A549 (cell line): Measurements from ENCODE around the gene MYH6. TPM values are rescaled to one million over a fixed set of nuclear protein-coding genes. Genes with fewer than 3 reads are reported as not detected.

Experiments
- ATAC-seq, 2 experiments: fragments of 200-7000 bp in 1 of 2; fragments of >200 bp in 1 of 2; cut with Nextera tagmentation in 1 of 2; cut with Tn5 transposase in 1 of 2; 3 replicates each; pipeline versions ENCODE4 v1.8.0 to v1.9.1; 2018 to 2020; ENCODE audit warnings: mild to moderate bottlenecking in 1 of 2, moderate library complexity in 1 of 2
- CTCF ChIA-PET: fragments of 300-600 bp; sonication (Branson Sonifier 250); formaldehyde crosslinking; extraction: SDS; loops from one replicate; lab custom pipeline; 2021; ENCODE audit warnings: antibody characterized with exemption, inconsistent platforms; lab: Yijun Ruan, JAX
- POLR2A ChIA-PET: fragments of 350-600 bp; formaldehyde crosslinking; extraction: SDS; loops from one replicate; lab custom pipeline; 2021; ENCODE audit warnings: antibody characterized with exemption, inconsistent platforms; lab: Yijun Ruan, JAX
- DNase-seq, 2 experiments: peaks; one replicate each; pipeline versions ENCODE4 v3.0.0 to v3.0.0-alpha.2; 2011 to 2016; ENCODE audit warnings: low read depth in 1 of 2, low spot score in 1 of 2
- FAIRE-seq: peaks from 2 replicates; lab custom pipeline; 2011; peaks lifted over from hg19 to GRCh38; lab: Jason Lieb, UNC
- H3K27ac ChIP-seq, 2 experiments: fragments of >200 bp; sonication (Bioruptor Twin); formaldehyde crosslinking; 3 replicates each; pipeline ENCODE4 v1.5.1; 2016 to 2017
- H3K4me1 ChIP-seq: fragments of >200 bp; sonication (Bioruptor Twin); formaldehyde crosslinking; 3 replicates; pipeline ENCODE4 v1.6.1; 2016
- H3K4me2 ChIP-seq: fragments of >200 bp; sonication (Bioruptor Twin); formaldehyde crosslinking; 3 replicates; pipeline ENCODE4 v1.6.1; 2016
- H3K4me3 ChIP-seq: fragments of >200 bp; sonication (Bioruptor Twin); formaldehyde crosslinking; 3 replicates; pipeline ENCODE4 v1.5.1; 2016
- H3K9me3 ChIP-seq: fragments of >200 bp; sonication (Bioruptor Twin); formaldehyde crosslinking; 3 replicates; pipeline ENCODE4 v1.6.1; 2016
- CBX2 ChIP-seq: fragments of 200-600 bp; sonication (generic); IDR thresholded peaks from 2 replicates; pipeline ENCODE4 v1.6.1; 2016; ENCODE audit warnings: low read depth, mild to moderate bottlenecking, borderline replicate concordance
- CEBPB ChIP-seq, 2 experiments: fragments of >200 bp in 1 of 2; sonication (Bioruptor Twin) in 1 of 2; formaldehyde crosslinking in 1 of 2; IDR thresholded peaks; 2 replicates each; pipeline ENCODE4 v1.6.1; 2012 to 2016
- E2F6 ChIP-seq: IDR thresholded peaks from 2 replicates; pipeline ENCODE4 v1.6.1; 2012; ENCODE audit warnings: low read depth, borderline replicate concordance
- ELK1 ChIP-seq: fragments of 150-350 bp; IDR thresholded peaks from 2 replicates; pipeline ENCODE4 v1.6.1; 2014; ENCODE audit warnings: low read depth, mild to moderate bottlenecking, low read length
- EP300 ChIP-seq, 2 experiments: fragments of >200 bp; sonication (Bioruptor Twin); formaldehyde crosslinking; IDR thresholded peaks; 2 replicates in 1 of 2; 3 replicates in 1 of 2; pipeline ENCODE4 v1.6.1; 2016 to 2017
- FOSB ChIP-seq: fragments of 250-450 bp; sonication (Bioruptor Pico); IDR thresholded peaks from 2 replicates; pipeline ENCODE4 v1.5.0; 2020; ENCODE audit warnings: mild to moderate bottlenecking, moderate library complexity
- JUNB ChIP-seq: fragments of >200 bp; sonication (Bioruptor Twin); formaldehyde crosslinking; IDR thresholded peaks from 2 replicates; pipeline ENCODE4 v1.6.1; 2016
- MYC ChIP-seq: IDR thresholded peaks from 2 replicates; pipeline ENCODE4 v1.6.1; 2012; ENCODE audit warnings: mild to moderate bottlenecking, inconsistent platforms, low read length, improper control_type of control experiment, borderline replicate concordance
- NFE2L2 ChIP-seq: fragments of 150-350 bp; conservative IDR thresholded peaks from 2 replicates; pipeline ENCODE4 v1.6.1; 2014; ENCODE audit warnings: low read length
- NPAS2 ChIP-seq: fragments of 250-450 bp; sonication (Bioruptor Pico); IDR thresholded peaks from 2 replicates; pipeline ENCODE4 v1.8.0; 2022; ENCODE audit warnings: mild to moderate bottlenecking, moderate library complexity, borderline replicate concordance
- NR3C1 ChIP-seq: fragments of >200 bp; sonication (Bioruptor Twin); formaldehyde crosslinking; IDR thresholded peaks from 3 replicates; pipeline ENCODE4 v1.6.1; 2017
- PHF8 ChIP-seq: fragments of 200-600 bp; sonication (generic); IDR thresholded peaks from 2 replicates; pipeline ENCODE4 v1.6.1; 2016; ENCODE audit warnings: low read depth, mild to moderate bottlenecking, antibody characterized with exemption, moderate library complexity, borderline replicate concordance
- POLR2A ChIP-seq: IDR thresholded peaks from 2 replicates; pipeline ENCODE4 v1.6.1; 2012; ENCODE audit warnings: mild to moderate bottlenecking, low read length
- POLR2AphosphoS2 ChIP-seq: conservative IDR thresholded peaks from 2 replicates; pipeline ENCODE4 v1.6.1; 2012; ENCODE audit warnings: low read length, improper control_type of control experiment, inconsistent platforms
- RNF2 ChIP-seq: fragments of 200-600 bp; sonication (generic); IDR thresholded peaks from 2 replicates; pipeline ENCODE4 v1.6.1; 2016; ENCODE audit warnings: low read depth, mild to moderate bottlenecking, antibody characterized with exemption, moderate library complexity, borderline replicate concordance
- SMC3 ChIP-seq: fragments of >200 bp; sonication (Bioruptor Twin); formaldehyde crosslinking; IDR thresholded peaks from 3 replicates; pipeline ENCODE4 v1.6.1; 2018; ENCODE audit warnings: inconsistent platforms
- SREBF2 ChIP-seq: fragments of 450-650 bp; IDR thresholded peaks from 2 replicates; pipeline ENCODE4 v1.6.1; 2014; ENCODE audit warnings: mild to moderate bottlenecking, moderate library complexity
- TP53 ChIP-seq: fragments of 250-450 bp; sonication (Bioruptor Pico); IDR thresholded peaks from 2 replicates; pipeline ENCODE4 v1.5.0; 2021; ENCODE audit warnings: mild to moderate bottlenecking, moderate library complexity
- WGBS: methylation state at CpG from one replicate; pipeline ENCODE4 v1.1.6; 2017; ENCODE audit errors: missing lambda C conversion rate; 5-methylcytosine and 5-hydroxymethylcytosine counted together
- polyA plus RNA-seq, 4 experiments: library from polyadenylated mRNA; depleted of rRNA in 3 of 4; stranded (reverse); fragments of >200 nt; fragmentation: RNase III in 1 of 4; extraction: RNeasy Plus Mini Kit Qiagen cat#74134 plus additional on column Dnase treatment in 1 of 4; gene quantifications; 2 replicates in 3 of 4; 3 replicates in 1 of 4; pipeline ENCODE4 v1.2.3, GENCODE V29; 2011 to 2017
- TF ChIP-seq, protein P1 (sequence below): fragments of >200 bp; sonication (Bioruptor Twin); formaldehyde crosslinking; IDR thresholded peaks from 3 replicates; pipeline ENCODE4 v1.6.1; 2016
- TF ChIP-seq, protein P2 (sequence below): IDR thresholded peaks from 2 replicates; pipeline ENCODE4 v1.6.1; 2012

The MYH6 gene
- polyA plus RNA-seq, 2 of the 4 experiments (the other 2 are of a cell fraction), result not detected

GRCh38 chr14:23352506-23353432 is 55.3 kb downstream of the MYH6 start, which contains the start of gene SLC22A17:
Gene SLC22A17 (minus strand): TSS chr14:23352887.
- DNase-seq, result peak; percentile 60 to 65
- Histone ChIP-seq H3K4me3 (peak within 1 kb of the TSS; percentile 52), H3K27ac (peak within 1 kb of the TSS; percentile 38 to 83; a peak in 5 of 6 replicates), H3K9me3 (no peaks in the 10 kb centered on the region), H3K4me1 (0 out of 3 replicates have a peak, but pooled peaks cover 3% of the 10 kb centered on the region), H3K4me2 (peak within 1 kb of the TSS; percentile 83)
- ChIA-PET POLR2A (interaction anchor here (0.6 kb wide), 1 partner anchor 9 kb away, joined by 3 read pairs; no protein-coding TSS in a partner anchor), CTCF (interaction anchor here (0.9 to 3.2 kb wide), 9 partner anchors 9 to 45 kb away, joined by 3 to 24 read pairs (median 5); partner anchors contain the start of gene BCL2L2)
- TF ChIP-seq POLR2AphosphoS2, result no peak
- TF ChIP-seq POLR2A, result peak; percentile 84
- peak; percentile 31; the same call in 1 of the 2 replicates for TF ChIP-seq PHF8
- WGBS, result 3% methylated on average over 39 of the region's 42 CpGs
- FAIRE-seq, result no peak
- ATAC-seq, result peak; percentile 88 to 96

GRCh38 chr14:23351681-23352505 is 56.2 kb downstream of the MYH6 start:
- peak overlapping the region; percentile 52 for H3K4me3 ChIP-seq
- POLR2A ChIA-PET, result interaction anchor here (0.6 kb wide), 1 partner anchor 10 kb away, joined by 3 read pairs; no protein-coding TSS in a partner anchor
- no peak for FAIRE-seq
- H3K9me3 ChIP-seq, result no peaks in the 10 kb centered on the region
- H3K4me2 ChIP-seq, result peak overlapping the region; percentile 83
- TF ChIP-seq FOSB (CRISPR knock-in tag) (no peak), EP300 (IDR thresholded peaks at IDR 0.05) (no peak), RNF2 (no peak), CEBPB (IDR thresholded peaks at IDR 0.05) (no peak), NPAS2 (no peak), SREBF2 (no peak), NFE2L2 (no peak), JUNB (no peak), NR3C1 (no peak), PHF8 (no peak), E2F6 (no peak), SMC3 (no peak), ELK1 (no peak), CBX2 (no peak), MYC (no peak), TP53 (no peak)
- TF ChIP-seq, protein P1, sequence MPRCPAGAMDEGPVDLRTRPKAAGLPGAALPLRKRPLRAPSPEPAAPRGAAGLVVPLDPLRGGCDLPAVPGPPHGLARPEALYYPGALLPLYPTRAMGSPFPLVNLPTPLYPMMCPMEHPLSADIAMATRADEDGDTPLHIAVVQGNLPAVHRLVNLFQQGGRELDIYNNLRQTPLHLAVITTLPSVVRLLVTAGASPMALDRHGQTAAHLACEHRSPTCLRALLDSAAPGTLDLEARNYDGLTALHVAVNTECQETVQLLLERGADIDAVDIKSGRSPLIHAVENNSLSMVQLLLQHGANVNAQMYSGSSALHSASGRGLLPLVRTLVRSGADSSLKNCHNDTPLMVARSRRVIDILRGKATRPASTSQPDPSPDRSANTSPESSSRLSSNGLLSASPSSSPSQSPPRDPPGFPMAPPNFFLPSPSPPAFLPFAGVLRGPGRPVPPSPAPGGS, result no peak
- TF ChIP-seq, protein P2, sequence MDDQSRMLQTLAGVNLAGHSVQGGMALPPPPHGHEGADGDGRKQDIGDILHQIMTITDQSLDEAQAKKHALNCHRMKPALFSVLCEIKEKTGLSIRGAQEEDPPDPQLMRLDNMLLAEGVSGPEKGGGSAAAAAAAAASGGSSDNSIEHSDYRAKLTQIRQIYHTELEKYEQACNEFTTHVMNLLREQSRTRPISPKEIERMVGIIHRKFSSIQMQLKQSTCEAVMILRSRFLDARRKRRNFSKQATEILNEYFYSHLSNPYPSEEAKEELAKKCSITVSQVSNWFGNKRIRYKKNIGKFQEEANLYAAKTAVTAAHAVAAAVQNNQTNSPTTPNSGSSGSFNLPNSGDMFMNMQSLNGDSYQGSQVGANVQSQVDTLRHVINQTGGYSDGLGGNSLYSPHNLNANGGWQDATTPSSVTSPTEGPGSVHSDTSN, result no peak
- TF ChIP-seq, all 56 proteins: peak for 0
- 41% methylated on average over 16 of the region's 61 CpGs for whole genome bisulfite sequencing
- ATAC-seq (peak; percentile 7 to 60; a peak in 4 of 6 replicates), DNase-seq (no peak)
- H3K27ac ChIP-seq, result peak overlapping the region; percentile 38 to 83; a peak in 5 of 6 replicates
- CTCF ChIA-PET, result interaction anchor here (0.6 to 3.2 kb wide), 10 partner anchors 9 to 1824 kb away, joined by 3 to 24 read pairs (median 4); partner anchors contain the start of genes BCL2L2 and PABPN1
- H3K4me1 ChIP-seq, result 0 out of 3 replicates have a peak, but pooled peaks cover 3% of the 10 kb centered on the region
